ENCODE results near the gene ADAM12.

DNA sequence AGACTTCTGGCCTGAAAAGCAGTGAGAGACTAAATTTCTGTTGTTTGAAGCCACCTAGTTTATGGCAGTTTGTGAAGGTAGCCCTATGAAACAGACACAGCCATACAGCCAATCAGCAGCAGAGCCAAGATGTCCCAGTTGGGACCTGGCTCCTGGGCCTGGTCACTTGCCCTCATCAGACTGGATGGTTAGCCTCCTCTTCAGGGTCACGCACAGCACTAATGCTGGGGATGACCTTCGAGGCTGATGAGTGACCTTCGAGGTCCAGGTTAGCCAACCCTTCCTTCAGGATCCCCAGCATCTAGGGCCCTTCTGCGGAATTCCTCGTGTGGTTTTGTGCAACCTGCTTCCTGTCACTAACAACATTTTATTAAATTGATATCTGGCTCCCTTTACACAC, 262.3 kb downstream of the ADAM12 start:
- TF ChIP-seq CTCF (IDR thresholded peaks at IDR 0.05 in 2 of 3, conservative IDR thresholded peaks at IDR 0.05 in 1 of 3; ENCODE audit: control insufficient read depth in 2 of 3, extremely low read depth in 1 of 3, insufficient read depth in 1 of 3, low read depth in 3 of 3, low read length in 3 of 3) (no peak), MYC (IDR thresholded peaks at IDR 0.05; ENCODE audit: insufficient read depth, insufficient read length, insufficient replicate concordance, low read length, severe bottlenecking) (no peak), TCF12 (IDR thresholded peaks at IDR 0.05; ENCODE audit: low read depth, low read length) (no peak), SMC3 (IDR thresholded peaks at IDR 0.05; ENCODE audit: borderline replicate concordance, low read length) (no peak), EZH2 (IDR thresholded peaks at IDR 0.05; ENCODE audit: borderline replicate concordance, control insufficient read depth, low read depth, low read length) (no peak), JUNB (IDR thresholded peaks at IDR 0.05) (no peak), NR2F1 (conservative IDR thresholded peaks at IDR 0.05) (no peak), POLR2AphosphoS5 (IDR thresholded peaks at IDR 0.05; ENCODE audit: low read length) (no peak), YY1 (IDR thresholded peaks at IDR 0.05; ENCODE audit: low read depth, low read length) (no peak)
- TF ChIP-seq, protein P1, sequence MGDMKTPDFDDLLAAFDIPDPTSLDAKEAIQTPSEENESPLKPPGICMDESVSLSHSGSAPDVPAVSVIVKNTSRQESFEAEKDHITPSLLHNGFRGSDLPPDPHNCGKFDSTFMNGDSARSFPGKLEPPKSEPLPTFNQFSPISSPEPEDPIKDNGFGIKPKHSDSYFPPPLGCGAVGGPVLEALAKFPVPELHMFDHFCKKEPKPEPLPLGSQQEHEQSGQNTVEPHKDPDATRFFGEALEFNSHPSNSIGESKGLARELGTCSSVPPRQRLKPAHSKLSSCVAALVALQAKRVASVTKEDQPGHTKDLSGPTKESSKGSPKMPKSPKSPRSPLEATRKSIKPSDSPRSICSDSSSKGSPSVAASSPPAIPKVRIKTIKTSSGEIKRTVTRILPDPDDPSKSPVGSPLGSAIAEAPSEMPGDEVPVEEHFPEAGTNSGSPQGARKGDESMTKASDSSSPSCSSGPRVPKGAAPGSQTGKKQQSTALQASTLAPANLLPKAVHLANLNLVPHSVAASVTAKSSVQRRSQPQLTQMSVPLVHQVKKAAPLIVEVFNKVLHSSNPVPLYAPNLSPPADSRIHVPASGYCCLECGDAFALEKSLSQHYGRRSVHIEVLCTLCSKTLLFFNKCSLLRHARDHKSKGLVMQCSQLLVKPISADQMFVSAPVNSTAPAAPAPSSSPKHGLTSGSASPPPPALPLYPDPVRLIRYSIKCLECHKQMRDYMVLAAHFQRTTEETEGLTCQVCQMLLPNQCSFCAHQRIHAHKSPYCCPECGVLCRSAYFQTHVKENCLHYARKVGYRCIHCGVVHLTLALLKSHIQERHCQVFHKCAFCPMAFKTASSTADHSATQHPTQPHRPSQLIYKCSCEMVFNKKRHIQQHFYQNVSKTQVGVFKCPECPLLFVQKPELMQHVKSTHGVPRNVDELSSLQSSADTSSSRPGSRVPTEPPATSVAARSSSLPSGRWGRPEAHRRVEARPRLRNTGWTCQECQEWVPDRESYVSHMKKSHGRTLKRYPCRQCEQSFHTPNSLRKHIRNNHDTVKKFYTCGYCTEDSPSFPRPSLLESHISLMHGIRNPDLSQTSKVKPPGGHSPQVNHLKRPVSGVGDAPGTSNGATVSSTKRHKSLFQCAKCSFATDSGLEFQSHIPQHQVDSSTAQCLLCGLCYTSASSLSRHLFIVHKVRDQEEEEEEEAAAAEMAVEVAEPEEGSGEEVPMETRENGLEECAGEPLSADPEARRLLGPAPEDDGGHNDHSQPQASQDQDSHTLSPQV (IDR thresholded peaks at IDR 0.05) = no peak

Measured in GM12878 (cell line).